ENCODE data around the gene AADACL2.

DNA sequence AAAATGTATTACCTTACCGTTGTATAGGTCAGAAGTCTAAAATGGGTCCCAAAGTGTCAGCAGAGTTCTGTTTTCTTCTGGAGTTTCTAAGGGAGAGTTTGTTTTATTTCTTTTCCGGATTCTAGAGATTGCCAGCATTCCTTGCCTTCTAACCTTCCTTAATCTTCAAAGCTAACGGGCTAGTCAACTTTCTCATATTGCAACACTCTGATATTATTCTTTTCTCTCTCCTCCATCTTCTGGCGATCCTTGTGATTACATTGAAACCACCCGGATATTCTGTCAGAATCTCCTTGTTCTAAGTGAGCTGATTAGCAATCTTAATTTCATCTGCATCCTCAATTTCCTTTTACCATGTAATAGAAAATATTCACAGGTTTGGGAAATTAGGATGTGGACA, 36.2 kb upstream of the AADACL2 start:
- TF ChIP-seq SIN3A (IDR thresholded peaks at IDR 0.05; ENCODE audit: borderline replicate concordance, insufficient read depth, low read length): no peak
- TF ChIP-seq TAF1 (IDR thresholded peaks at IDR 0.05; ENCODE audit: borderline replicate concordance, insufficient read depth, low read length): no peak
- no peak for TF ChIP-seq POLR2AphosphoS5 (IDR thresholded peaks at IDR 0.05; ENCODE audit: low read depth, low read length)
- TF ChIP-seq FOXP2 (optimal IDR thresholded peaks at IDR 0.05; ENCODE audit: borderline replicate concordance, extremely low read depth, extremely low read length, insufficient read depth): no peak

Data from PFSK-1 (cell line).